Upper lobe of left lung (tissue), 6 donors: ENCODE measurements around the gene MRO. TPM values are rescaled to one million over a fixed set of nuclear protein-coding genes. Genes with fewer than 3 reads are reported as not detected.

ENCODE experiments used
- ATAC-seq, 2 donors: fragments of 200-7000 bp; cut with Tn5 transposase; one replicate each; pipeline ENCODE4 v1.9.1; 2022; ENCODE audit warnings: mild to moderate bottlenecking in 2 of 2, moderate library complexity in 2 of 2; ENCODE audit not compliant: low FRiP score in 2 of 2
- DNase-seq, 2 donors: peaks; one replicate each; pipeline ENCODE4 v3.0.0-alpha.2; 2019 to 2020
- H3K27ac ChIP-seq, 4 donors: fragments of 200-600 bp; sonication (generic); one replicate each; pipeline ENCODE4 v1.5.1; 2016 to 2019
- H3K27me3 ChIP-seq, 4 donors: fragments of 200-600 bp; sonication (generic); one replicate each; pipeline ENCODE4 v1.5.1; 2017 to 2019
- H3K36me3 ChIP-seq, 4 donors: fragments of 200-600 bp; sonication (generic); one replicate each; pipeline ENCODE4 v1.5.1; 2016 to 2019
- H3K4me1 ChIP-seq, 4 donors: fragments of 200-600 bp; sonication (generic); one replicate each; pipeline ENCODE4 v1.5.1; 2018 to 2019
- H3K4me3 ChIP-seq, 4 donors: fragments of 200-600 bp; sonication (generic); one replicate each; pipeline ENCODE4 v1.5.1; 2017 to 2019; ENCODE audit warnings: mild to moderate bottlenecking in 2 of 4, moderate library complexity in 1 of 4
- H3K9me3 ChIP-seq, 4 donors: fragments of 200-600 bp; sonication (generic); one replicate each; pipeline ENCODE4 v1.5.1; 2018 to 2019
- EP300 ChIP-seq, 4 donors: sonication (generic); formaldehyde crosslinking; IDR thresholded peaks; one replicate each; pipeline ENCODE4 v1.5.1; 2017; ENCODE audit warnings: antibody characterized with exemption in 4 of 4, control low read depth in 2 of 4
- POLR2A ChIP-seq, 4 donors: fragments of 450-650 bp; IDR thresholded peaks; one replicate each; pipeline ENCODE4 v1.5.1; 2016 to 2017; ENCODE audit warnings: antibody characterized with exemption in 4 of 4, mild to moderate bottlenecking in 2 of 4
- POLR2AphosphoS5 ChIP-seq, 2 donors: sonication (generic); formaldehyde crosslinking; IDR thresholded peaks; one replicate each; pipeline ENCODE4 v1.5.1; 2017; ENCODE audit warnings: antibody characterized with exemption in 2 of 2
- WGBS, 2 donors: methylation state at CpG; one replicate each; pipeline ENCODE4 v1.1.5; 2017 to 2018; 5-methylcytosine and 5-hydroxymethylcytosine counted together
- total RNA-seq, 6 donors: library from RNA; depleted of rRNA in 4 of 6; stranded (reverse); fragments of >200 nt in 4 of 6; gene quantifications; one replicate each; pipeline versions ENCODE4 v1.1.0 to v1.2.1, GENCODE V29; 2016 to 2021
- TF ChIP-seq, protein P1 (sequence below), 6 experiments: fragments of 450-650 bp in 4 of 6; fragments of 200-600 bp in 2 of 6; sonication (generic) in 2 of 6; IDR thresholded peaks; one replicate each; pipeline ENCODE4 v1.5.1; 2016 to 2019; ENCODE audit warnings: antibody characterized with exemption in 6 of 6
- donor health status: DM: no; HTN: no; CAD: no; lungs with moderate emphysema.
- donor health status: DM: no; HTN: yes; CAD: no; lungs with severe emphysema.

The MRO gene
- total RNA-seq, 6 donors from 2014 or later: 0.46 to 0.77 (median 0.71) TPM; not detected in 3

- Histone ChIP-seq H3K4me1 (peaks cover 0 to 9% (median 7%) of the 10 kb centered on the region in 4 donors), H3K9me3 (no peaks in the 10 kb centered on the region), H3K27ac (peak overlapping the region in 3 of 4 donors; percentile 27 to 78 (median 59)), H3K4me3 (no peak overlapping the region), H3K27me3 (no peaks in the 10 kb centered on the region), H3K36me3 (no peaks in the 10 kb centered on the region)
- TF ChIP-seq POLR2AphosphoS5 (IDR thresholded peaks at IDR 0.05) (peak; percentile 24 to 34), POLR2A (IDR thresholded peaks at IDR 0.05) (peak in 1 of 4 donors; percentile 66), EP300 (IDR thresholded peaks at IDR 0.05) (no peak)
- peak; percentile 67 to 90 for ATAC-seq
- WGBS, 2 donors: 74 to 81% methylated on average over 6 of the region's 6 CpGs
- DNase-seq: peak in 1 of 2 donors; percentile 56
Measured at GRCh38 chr18:50853863-50854271, 34.1 kb upstream of the MRO start.

DNA sequence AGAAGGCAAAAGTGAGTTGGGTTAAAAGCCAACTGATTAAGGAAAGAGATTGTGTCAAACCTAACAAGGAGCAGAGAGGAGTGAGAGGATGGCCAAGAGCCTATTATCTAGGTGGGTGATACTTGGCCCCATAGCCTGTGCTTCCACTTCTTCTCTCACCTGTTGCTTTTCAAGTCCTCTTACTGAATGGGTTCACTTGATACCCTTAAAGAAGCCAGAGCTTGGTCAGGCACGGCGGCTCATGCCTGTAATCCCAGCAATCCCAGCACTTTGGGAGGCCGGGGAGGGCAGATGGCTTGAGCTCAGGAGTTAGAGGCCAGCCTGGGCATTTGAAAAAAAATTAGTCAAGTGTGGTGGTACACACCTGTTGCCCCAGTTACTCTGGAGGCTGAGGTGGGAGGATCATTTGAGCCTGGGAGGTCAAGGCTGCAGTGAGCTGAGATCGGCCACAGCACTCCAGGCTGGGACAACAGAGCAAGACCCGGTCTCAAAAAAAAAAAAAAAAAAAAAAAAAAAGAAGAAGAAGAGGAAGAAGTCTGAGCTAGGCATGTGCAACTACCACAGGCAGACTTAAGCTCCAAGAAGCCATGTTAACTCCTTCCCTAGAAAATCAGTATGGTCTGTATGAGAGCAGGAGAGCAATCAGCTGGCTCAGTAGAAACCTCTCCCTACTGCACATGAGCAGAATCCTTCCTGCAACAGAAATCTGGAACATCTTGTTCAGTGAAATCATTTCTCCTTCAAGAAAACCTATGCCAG, 30.7 kb upstream of the MRO start:
- 77 to 91% methylated on average over 5 of the region's 5 CpGs for WGBS, 2 donors
- peaks cover 0 to 9% (median 7%) of the 10 kb centered on the region in 4 donors for H3K4me1 ChIP-seq
- no peaks in the 10 kb centered on the region for H3K36me3 ChIP-seq
- ATAC-seq: no peak
- H3K9me3 ChIP-seq: no peaks in the 10 kb centered on the region
- H3K4me3 ChIP-seq: no peak overlapping the region
- no peaks in the 10 kb centered on the region for H3K27me3 ChIP-seq
- peak overlapping the region in 1 of 4 donors; percentile 49 for H3K27ac ChIP-seq
- TF ChIP-seq, protein P1, sequence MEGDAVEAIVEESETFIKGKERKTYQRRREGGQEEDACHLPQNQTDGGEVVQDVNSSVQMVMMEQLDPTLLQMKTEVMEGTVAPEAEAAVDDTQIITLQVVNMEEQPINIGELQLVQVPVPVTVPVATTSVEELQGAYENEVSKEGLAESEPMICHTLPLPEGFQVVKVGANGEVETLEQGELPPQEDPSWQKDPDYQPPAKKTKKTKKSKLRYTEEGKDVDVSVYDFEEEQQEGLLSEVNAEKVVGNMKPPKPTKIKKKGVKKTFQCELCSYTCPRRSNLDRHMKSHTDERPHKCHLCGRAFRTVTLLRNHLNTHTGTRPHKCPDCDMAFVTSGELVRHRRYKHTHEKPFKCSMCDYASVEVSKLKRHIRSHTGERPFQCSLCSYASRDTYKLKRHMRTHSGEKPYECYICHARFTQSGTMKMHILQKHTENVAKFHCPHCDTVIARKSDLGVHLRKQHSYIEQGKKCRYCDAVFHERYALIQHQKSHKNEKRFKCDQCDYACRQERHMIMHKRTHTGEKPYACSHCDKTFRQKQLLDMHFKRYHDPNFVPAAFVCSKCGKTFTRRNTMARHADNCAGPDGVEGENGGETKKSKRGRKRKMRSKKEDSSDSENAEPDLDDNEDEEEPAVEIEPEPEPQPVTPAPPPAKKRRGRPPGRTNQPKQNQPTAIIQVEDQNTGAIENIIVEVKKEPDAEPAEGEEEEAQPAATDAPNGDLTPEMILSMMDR (IDR thresholded peaks at IDR 0.05): no peak
- TF ChIP-seq POLR2AphosphoS5 (IDR thresholded peaks at IDR 0.05) (no peak), EP300 (IDR thresholded peaks at IDR 0.05) (no peak), POLR2A (IDR thresholded peaks at IDR 0.05) (no peak)
- DNase-seq: no peak

DNA sequence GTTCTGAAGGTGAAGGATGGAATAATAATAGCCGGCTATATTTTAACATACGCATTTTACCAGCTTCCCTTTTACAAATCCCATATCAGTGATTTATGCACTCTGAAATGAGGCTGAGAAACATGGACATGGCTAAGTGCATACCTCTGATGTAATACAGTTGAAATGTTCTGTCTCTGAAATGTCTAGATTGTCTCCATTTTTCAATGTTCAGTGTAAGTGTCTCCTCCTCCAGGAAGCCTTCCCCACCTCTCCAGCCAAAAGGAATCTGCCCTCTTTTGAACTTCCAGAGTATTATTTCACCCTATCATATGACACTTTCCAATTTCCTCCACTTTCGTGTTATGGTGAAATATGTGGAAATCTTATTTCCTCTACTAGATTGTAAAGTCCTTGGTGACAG, 29.6 kb upstream of the MRO start:
- DNase-seq: no peak
- TF ChIP-seq POLR2AphosphoS5 (IDR thresholded peaks at IDR 0.05): no peak
- TF ChIP-seq POLR2A (IDR thresholded peaks at IDR 0.05): no peak
- TF ChIP-seq, protein P1 (IDR thresholded peaks at IDR 0.05): no peak
- TF ChIP-seq EP300 (IDR thresholded peaks at IDR 0.05): no peak
- H3K36me3 ChIP-seq: no peaks in the 10 kb centered on the region
- peak overlapping the region in 1 of 4 donors; percentile 33 for H3K27ac ChIP-seq
- peaks cover 0 to 9% (median 2%) of the 10 kb centered on the region in 4 donors for H3K4me1 ChIP-seq
- H3K4me3 ChIP-seq: no peak overlapping the region
- no peaks in the 10 kb centered on the region for H3K27me3 ChIP-seq
- 63 to 74% methylated on average over 3 of the region's 3 CpGs for WGBS, 2 donors
- ATAC-seq: no peak
- H3K9me3 ChIP-seq: no peaks in the 10 kb centered on the region

- H3K27ac ChIP-seq: peak overlapping the region in 1 of 4 donors; percentile 33
- 87 to 88% methylated on average over 1 of the region's 1 CpG for WGBS, 2 donors
- TF ChIP-seq POLR2AphosphoS5 (IDR thresholded peaks at IDR 0.05): no peak
- TF ChIP-seq, protein P1 (IDR thresholded peaks at IDR 0.05): no peak
- no peak for TF ChIP-seq POLR2A (IDR thresholded peaks at IDR 0.05)
- TF ChIP-seq EP300 (IDR thresholded peaks at IDR 0.05): no peak
- ATAC-seq (no peak), DNase-seq (no peak)
- no peaks in the 10 kb centered on the region for H3K36me3 ChIP-seq
- H3K27me3 ChIP-seq: no peaks in the 10 kb centered on the region
- H3K4me1 ChIP-seq: peaks cover 0 to 9% (median 0%) of the 10 kb centered on the region in 4 donors
- no peak overlapping the region for H3K4me3 ChIP-seq
- no peaks in the 10 kb centered on the region for H3K9me3 ChIP-seq
Measured at GRCh38 chr18:50848991-50849390, 29.2 kb upstream of the MRO start.

DNA sequence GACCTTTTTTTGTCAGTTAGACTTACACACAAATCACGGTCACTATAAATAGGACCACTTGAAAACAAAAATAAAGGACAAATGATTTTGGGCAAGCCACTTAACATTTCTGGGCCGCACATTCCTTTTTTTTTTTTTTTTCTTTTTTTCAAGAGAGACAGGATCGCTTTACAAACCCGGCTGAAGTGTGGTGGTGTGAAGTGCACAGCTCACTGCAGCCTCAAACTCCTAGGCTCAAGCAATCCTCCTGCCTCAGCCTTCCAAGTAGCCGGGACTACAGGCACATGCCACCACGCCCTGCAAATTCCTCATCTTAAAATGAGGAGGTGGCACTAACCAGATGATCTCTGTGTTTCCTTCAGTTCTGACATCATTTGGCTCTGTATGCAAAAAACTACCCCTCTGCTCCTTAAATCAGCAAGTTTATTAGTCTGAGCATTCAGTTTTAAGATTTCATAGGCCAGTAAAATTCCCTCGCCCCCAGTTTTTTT, 28.3 kb upstream of the MRO start:
- ATAC-seq: peak in 1 of 2 donors; percentile 34
- TF ChIP-seq POLR2A (IDR thresholded peaks at IDR 0.05): no peak
- TF ChIP-seq POLR2AphosphoS5 (IDR thresholded peaks at IDR 0.05): no peak
- TF ChIP-seq EP300 (IDR thresholded peaks at IDR 0.05): no peak
- TF ChIP-seq, protein P1 (IDR thresholded peaks at IDR 0.05): no peak

More for the DNA sequence above, 28.3 kb upstream of the MRO start:
- Histone ChIP-seq H3K27ac (peak overlapping the region in 1 of 4 donors; percentile 40), H3K9me3 (no peaks in the 10 kb centered on the region), H3K36me3 (no peaks in the 10 kb centered on the region), H3K27me3 (no peaks in the 10 kb centered on the region), H3K4me3 (no peak overlapping the region), H3K4me1 (peaks cover 0 to 7% (median 0%) of the 10 kb centered on the region in 4 donors)
- DNase-seq: no peak
- 67 to 70% methylated on average over 7 of the region's 7 CpGs for WGBS, 2 donors
